NCI-H2081 (cell line): ENCODE results near the gene CTNNA1.

Experiments
- DNase-seq, 2 experiments: peaks; one replicate each; lab custom pipeline; 2025; lab: John Stamatoyannopoulos, UW

Gene CTNNA1

DNA sequence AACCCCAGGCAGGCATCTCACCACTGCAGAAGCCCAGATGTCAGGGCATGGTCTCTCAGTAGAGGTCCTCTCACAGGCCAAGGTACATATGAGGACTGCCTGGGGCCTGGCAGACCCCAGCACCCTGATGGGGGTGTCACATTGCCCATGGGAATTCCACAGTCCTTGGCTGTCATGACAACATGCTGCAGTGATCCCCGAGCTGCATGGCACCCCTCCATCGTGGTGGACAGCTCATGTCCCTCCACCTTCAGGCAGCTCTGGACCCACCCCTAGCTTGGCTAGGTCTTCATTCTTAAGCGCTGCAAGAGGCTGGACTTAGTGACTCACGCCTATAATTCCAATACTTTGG, 196.0 kb downstream of the CTNNA1 start:
- no peak for DNase-seq

DNA sequence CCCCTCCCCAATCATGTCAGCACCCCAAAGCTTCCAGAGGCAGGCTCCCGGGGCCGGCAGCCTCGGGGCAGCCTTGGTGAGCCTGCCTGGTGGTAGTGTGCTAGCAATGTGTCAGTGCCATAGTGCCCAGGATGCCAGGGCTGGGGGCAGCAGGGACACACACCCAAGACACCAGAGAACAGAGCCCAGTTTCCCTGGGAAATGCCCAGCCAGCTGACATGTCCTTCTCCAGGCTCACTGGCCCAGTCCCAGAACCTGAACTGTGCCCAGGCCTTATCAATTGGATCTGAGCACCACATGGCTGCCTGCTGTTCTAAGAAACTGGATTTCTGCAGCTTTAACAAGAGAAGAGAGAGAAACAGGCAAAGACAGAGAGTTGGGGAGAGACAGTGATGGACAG, 196.8 kb downstream of the CTNNA1 start:
- no peak for DNase-seq

DNA sequence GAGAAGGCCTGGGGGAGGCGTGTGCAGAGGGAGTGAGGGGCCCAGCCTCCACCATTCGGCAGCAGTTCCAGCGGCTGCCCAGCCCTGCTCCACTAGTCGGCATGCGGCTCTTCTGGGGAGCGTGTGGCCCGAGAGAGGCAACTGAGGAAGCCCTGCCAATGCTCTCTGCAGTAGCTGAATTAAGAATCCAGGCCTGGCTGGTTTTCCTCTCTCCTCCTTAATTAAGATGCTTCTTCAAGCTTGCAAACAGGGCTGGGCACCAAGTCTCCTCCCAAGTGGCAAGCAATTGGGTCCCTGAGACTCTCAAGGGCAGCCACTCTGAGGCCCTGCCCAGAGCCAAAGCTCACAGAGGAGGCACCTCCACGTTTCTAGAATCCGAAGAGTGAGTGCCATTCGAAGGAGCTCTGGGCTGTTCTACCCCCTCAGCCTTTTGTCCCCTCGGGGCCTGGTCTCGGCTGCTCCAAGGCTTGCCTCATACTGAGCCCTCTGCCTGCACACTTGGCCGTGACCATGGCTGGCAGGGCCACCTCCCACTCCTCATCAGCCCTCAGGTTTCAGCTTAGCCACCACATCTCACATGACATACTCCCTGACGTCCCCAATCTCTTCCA, 197.3 kb downstream of the CTNNA1 start:
- DNase-seq: no peak

DNA sequence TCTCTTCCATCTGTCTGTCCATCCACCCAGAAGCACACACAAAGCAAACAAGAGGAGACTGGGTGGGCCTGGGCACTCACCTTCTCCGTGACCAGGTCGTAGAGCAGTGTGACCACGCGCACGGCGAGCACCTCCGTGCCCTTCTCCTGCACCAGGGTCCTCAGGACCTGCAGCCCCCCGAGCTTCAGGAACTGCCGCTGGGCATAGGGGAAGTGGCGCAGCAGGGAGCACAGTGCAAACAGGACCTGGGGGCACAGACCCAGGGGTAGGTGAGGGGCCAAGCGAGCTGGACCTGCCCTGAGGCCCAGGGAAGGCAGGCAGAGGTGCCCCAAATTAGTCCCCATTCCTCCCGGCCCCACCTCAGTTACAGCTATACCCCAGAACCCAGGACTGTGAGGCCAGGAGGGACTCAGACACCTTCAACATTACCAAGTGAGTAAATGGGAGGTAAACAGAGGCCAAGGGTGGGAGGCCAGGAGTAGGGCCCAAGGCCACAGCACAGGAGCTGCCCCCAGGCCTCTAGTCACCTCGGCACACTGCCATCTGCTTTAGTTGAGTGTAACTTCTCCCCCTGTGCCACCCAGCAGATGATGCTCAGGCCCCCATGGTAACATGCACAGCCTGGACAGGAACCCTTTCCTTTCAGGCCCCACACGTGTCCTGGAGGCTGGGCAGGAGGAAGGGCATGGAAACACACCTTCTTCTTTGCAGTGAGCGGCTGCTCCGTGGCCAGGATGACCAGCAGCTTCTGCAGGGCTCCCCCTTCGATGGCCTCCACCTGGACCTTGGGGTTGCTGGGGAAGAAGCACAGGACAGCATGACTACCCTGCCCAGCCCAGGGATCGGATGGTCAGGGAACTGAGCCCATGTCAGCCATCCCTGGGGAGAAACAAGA, 198.1 kb downstream of the CTNNA1 start:
- DNase-seq: no peak

DNA sequence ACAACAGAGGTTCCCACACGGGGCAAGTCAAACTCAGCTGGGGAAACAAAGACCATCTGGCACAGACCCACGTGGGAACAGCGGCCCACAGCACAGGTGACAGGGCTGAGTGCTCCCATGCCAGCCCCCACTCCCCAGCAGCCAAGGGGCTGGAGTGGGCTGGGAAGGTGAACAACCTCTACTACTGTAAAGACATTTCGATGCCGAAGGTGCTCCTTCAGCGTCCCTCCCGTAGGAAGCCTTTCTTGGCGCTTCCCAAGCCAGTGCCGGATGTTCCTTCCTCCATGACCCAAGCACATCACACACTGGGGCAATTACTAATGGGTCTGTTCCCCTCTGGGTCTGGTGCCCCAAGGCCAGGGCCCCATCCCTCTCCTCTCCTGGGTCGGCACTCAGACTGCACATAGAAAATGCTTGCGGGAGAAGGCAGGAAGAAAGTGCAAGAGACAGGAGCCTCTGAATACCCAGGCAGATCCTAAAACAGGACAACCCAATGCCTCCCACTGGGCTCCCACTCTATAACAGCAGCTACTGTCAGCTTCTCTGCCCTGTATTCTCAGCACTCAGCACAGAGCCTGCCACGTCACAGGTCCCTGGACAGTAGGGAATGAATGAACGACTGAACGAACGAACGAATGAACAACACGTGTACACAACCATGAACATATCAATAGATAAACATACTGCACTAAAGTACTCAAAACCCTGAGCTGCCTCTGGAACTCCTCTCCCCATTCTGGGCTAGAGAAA, 198.9 kb downstream of the CTNNA1 start:
- DNase-seq: no peak

DNA sequence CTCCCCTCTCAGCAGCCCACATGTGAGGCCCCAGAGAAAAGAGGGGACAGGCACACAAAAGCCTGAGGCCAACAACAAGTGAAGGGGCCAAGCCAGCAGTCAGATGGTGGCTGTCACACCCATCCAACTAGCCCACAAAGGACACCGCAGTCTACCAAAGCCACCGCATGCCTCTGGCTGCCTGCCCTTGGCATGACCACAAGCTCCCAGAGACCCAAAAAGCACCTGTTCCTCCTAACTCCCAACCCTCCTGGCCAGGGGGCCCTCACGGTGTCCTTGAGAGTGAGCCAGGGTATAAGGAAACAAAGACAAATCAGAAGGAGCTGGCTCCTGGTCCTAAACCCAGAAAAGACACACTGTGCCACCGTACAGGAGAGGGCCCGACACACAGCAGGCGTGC, 199.7 kb downstream of the CTNNA1 start:
- DNase-seq: peak in 1 of 2 experiments; percentile 42

DNA sequence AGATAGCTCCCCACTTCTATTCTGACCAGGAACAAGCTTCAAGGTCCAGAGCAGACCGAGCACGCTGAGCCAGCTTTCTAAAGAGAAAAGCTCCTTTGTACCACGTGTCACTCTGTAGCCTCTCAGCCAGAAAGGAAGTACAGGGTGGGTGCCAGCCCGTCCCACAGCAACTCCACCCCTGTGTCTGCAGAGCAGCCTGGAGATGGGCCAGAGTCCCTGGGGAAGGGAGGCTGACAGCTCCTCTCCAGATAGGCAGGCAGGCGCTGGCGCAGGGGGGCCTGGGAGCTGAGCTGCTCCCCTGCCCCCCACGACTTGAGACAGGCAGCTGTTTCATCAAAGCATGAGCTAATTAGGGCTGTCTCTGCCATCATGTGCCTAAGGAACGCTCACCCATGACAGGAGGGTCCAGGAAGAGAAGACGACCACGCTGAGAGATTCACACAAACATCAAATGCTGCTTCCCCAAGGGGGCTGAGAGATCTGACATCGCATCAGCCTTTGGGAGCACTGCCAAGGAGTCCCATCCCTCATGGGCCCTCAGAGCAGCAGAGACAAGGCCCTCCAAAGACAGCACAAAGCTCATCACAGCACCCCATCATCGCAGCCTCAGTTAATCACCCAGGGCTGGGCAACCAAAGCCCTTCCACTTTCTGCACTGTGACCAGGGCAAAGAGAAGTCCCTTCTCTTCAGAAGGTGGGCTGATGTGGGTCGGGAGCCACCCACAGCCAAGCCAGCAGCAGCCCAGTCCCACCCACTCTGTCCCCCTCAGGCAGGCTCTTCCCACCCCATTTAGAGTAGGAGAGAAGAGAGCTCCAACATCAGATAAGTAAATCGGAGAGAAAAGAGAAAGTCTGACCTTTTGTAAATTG, 200.4 kb downstream of the CTNNA1 start:
- DNase-seq: peak; percentile 84 to 90

DNA sequence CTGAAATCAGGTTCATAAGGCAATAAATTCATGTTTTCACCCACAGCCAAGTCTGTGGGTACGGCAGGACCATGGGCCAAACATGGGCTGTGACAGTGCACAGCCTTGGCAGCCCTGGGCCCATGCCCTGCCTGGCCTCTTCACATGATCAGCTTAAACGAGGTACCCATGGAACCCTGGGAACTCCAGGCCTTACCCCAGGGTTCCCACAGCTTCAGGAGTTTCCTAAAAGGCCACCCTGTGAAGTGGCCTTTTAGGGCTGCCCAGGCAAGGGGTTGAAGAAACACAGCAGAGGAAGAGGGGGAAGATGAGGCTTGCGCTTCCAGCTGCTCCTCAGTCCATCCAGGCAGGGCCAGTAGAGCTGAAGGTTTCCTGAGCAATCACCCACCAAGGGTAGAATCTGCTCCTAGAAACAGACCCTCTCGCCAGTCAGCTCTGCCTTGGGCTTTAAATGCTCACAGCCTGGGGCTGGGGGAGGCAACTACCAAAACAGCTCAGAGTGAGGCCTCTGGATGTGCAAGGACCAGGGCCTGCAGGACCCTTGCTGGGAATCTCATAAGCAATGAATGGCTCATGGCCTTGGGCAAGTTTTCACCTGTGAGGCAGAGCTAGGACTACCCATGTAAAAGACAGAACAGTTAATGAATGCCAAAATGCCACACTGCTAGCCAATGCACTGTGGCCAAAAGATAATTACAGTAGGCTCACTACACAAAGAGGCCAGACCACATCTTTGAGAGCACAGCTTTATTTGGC, 201.2 kb downstream of the CTNNA1 start:
- peak; percentile 62 to 88 for DNase-seq

DNA sequence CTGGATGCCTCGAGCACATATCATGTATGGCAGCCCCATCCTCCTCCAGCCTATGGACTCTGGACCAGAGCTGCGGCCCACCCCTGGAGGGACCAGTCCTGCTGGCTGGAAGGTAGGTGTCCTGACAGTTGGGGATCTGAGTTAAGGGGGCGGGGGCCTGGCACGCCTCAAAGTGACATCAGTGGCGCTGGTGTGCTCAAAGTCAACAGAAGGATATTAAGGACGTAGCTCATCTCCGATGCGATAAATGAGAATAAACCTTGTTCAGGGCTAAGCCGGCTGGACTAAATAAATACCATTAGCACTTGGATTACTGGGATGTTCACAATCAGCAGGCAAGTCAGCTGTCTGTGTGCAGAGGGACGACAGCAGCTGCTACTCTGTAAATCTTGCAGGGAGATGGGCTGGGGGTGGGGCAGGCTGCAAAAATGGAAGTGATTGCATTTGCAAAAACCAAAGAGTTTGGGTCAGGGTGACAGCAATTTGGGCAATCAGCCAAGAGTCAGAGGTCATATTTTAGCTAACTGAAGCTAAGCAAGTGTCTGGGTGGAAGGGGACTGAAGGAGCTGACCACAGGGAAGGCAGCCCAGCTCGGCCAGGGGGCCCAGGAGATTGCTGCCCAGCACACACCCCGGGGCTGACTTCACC, 201.9 kb downstream of the CTNNA1 start:
- DNase-seq: peak; percentile 57 to 88

DNA sequence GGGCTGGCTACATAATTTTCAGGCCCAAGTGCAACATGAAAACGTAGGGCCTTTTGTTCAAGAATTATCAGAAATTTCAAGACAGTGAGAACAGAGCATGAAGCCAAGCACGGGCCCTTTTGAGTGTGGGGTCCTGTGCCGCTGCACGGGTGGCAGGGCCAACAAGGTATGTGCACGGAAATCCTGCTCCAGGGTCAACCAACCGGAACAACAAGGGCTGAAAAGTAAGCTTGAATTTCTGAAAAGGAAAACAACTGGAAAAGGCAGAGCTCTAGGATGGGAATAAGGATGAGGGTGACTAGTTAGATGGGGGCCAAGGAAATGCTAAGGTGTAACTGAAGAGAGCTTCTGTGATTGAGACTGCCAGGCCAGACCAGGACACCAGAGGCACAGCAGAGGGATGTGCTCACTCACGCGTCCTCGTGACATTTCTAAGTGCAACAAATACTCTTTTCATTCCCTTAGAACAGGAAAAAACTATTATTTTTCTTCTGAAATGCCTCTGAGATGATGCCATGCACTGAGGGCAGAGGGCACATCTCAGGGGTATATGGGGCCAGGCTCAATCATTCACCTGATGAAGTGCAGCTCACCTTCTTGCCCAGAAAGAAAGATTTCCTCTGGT, 202.6 kb downstream of the CTNNA1 start:
- DNase-seq: no peak

DNA sequence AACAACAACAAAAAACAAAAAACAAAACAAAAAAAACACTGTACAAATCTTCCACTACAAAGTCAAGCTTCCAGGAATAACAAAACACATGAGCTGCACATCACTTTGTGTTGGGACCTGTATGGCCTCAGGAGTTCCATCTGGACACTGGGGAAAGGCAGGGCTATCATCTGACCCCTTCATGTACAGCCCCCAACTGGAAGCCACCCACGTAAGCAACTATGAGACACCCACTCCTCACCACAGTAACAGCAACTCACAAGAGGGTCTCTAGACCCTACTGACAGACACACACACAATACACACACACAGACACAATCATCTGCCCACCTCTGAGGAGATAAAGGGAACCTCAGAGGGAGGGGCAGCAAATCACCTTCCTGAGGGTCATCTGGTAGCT, 203.6 kb downstream of the CTNNA1 start:
- no peak for DNase-seq

DNA sequence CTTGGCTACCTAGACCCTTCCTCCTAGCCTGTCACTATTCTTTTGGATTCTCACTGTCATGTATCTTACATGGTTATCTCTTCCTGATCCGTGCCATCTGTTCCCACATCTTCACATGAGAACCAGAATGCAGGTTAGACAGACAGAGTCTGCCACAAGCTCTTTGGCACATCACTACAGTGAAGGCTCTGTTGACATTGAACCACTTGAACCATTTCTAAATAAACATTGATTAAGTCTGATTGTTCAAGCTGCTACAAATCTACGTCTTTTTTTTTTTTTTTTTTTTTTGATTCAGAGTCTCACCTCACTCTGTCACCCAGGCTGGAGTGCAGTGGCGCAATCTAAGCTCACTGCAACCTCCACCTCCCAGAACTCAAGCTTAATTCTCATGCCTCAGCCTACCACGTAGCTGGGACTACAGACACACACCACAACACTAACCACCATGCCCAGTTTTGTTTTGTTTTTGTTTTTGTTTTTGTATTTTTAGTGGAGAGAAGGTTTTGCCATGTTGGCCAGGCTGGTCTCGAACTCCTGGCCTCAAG, 207.0 kb downstream of the CTNNA1 start:
- DNase-seq: peak in 1 of 2 experiments; percentile 42

DNA sequence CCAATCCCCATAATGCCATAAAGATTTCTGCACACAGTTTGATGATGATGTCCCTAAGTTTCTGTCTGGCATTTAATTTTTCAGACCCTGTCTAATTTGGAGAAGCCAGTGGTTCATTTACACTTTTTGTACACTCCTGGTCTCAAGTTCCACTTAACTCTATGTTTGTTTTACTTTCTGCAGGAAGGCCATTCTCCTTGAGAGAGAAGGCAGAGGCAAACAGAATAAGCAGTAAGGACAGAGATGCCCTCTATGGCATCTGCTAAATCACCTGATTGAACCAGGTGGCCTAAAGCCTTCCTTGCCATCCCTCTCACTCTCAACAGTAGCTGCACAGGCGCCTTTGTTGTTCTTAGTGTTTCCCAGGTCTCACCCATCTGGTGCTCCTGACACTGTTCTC, 208.0 kb downstream of the CTNNA1 start:
- no peak for DNase-seq

DNA sequence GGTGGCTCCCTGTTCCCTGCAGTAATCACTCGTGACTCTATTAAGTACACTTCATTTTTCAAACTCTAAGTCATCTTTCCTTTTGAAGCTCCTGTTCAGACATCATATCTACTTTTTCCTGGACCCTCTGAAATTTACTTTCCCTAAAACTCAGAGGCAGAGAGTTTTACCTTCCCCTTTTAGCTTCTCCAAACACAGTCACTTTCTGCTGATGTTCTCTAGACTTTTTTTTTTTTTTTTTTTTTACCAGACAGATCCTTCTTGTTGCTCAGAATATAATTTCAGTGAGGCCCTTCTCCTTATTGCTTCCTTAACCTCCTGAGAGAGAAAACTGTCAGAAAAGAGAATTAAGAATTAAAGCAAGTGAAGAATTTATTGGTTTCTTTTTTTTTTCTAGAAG, 208.5 kb downstream of the CTNNA1 start:
- no peak for DNase-seq

DNA sequence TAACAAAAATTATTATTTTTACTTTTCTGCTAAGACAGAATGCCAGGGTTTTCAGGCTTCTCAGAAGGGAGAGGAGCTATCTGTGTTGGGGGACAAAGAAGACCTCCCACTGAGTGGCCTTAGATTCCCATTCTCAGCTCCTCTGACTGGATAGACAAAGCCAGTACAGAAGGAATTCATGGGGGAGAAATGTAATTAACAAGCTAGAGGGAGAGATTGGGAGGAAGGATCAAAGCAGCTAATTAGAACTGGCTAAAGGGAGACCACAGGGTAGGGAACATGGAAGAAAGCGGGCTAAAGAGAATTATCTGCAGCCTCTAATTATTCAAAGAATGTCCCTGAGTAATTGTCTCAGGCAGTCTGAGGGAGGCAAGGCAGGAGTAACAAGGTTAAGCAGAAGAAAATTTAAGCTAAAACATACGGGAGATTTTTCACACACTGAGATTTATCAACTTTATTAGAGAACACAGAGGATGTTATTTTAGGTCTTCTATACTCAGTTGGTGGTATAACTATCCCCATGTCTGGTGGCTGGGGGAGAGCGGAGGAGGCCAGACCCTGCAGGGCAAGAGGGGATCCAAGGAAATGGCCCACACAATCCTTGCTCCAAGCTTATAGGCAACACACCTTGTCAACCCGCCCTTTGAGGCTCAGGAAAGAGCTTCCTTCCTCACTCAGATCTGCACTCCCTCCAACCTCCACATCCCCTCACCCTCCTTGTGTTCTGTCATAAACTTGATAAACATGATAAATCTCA, 209.6 kb downstream of the CTNNA1 start:
- DNase-seq: no peak

DNA sequence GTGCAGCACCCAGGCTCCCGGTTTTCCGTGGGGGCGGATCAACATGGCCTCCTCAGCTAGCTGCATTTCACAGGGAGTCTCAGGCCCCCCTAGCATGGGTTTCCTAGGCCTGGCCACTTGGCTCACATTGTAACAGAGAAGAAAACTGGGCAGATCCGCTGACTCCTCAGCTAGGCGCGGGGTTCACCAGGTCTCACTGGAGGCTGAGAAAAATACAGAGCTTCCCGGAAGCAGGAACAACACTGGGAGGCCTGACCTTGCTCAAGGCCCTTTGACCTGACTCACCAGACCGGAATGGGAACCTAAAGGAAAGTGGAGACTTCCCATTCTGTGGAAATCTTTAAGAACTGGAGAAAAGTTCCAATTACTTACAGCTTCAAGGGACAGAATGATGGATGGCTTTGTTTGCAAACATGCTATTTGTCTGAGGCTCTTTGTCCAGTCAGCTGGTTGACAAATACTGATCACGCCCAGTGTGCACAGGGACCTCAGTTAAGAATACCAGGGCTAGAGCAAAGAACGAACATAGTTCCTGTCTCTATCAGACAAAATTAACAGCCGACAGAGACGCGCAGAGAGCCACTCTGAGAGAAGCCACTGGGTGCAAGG, 210.6 kb downstream of the CTNNA1 start:
- DNase-seq: no peak

DNA sequence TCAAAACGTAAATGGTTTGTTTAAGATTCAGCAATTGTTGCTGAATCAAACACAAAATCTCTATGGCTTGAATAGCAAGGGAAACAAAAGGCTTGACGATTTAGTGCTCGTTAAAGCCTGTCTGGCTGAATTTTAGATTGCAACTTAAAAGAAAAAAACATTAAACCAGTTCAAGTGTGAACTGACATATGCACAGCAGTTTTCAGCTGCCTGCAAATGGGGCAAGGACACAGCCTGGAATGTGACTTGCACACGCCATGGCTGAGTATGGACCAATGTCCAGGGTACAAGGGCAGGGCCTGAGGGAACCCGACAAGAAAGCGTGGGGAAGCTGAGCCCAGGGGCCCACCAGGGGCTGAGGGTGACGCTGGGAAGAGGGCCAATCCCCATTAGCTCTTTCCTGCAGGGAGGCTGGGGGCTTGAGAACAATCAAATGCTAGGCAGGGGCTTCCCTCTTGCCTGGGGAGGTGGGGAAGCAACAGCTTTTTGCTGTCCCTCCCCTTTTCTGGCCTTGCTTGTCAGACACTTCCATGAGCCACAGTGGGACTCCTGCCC, 211.5 kb downstream of the CTNNA1 start:
- DNase-seq: no peak

DNA sequence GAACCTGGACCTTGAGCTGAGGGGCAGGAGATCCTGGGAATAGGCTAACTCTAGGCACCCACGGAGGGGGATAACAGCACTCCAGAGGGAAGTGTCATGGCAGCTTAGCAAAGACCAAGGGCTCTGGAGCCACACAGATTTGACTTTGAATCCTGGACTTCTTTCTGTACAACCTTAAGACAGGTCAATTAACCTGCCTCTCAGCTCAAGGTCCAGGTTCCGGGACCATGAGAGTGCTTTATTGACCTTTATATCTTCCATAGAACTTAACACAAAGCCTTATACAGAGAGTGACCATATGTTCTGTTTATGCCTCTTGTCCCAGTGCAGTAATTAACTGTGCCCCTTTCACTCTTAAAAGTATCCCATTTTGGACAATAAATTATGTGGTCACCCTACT, 212.4 kb downstream of the CTNNA1 start:
- DNase-seq: no peak
